Thyroid gland (tissue), 4 donors: ENCODE data around the gene CARMIL1.

ENCODE experiments used
- CTCF ChIP-seq, 6 experiments: fragments of 200-600 bp in 3 of 6; fragments of 450-650 bp in 3 of 6; sonication (generic) in 3 of 6; IDR thresholded peaks; one replicate each; pipeline ENCODE4 v1.5.1; 2016 to 2019; ENCODE audit warnings: antibody characterized with exemption in 6 of 6, mild to moderate bottlenecking in 2 of 6, inconsistent platforms in 1 of 6, moderate library complexity in 1 of 6
- POLR2A ChIP-seq, 2 donors: fragments of 450-650 bp; IDR thresholded peaks; one replicate each; pipeline ENCODE4 v1.6.1; 2017; ENCODE audit warnings: antibody characterized with exemption in 2 of 2, mild to moderate bottlenecking in 2 of 2, moderate library complexity in 1 of 2

GRCh38 chr6:25468881-25469280 lies 189.7 kb downstream of the CARMIL1 start:
- TF ChIP-seq POLR2A (IDR thresholded peaks at IDR 0.05) (no peak), CTCF (IDR thresholded peaks at IDR 0.05) (no peak)
